Measurements from ENCODE around the gene SELE.

GRCh38 chr1:169690489-169690888 lies 43.4 kb downstream of the SELE start:
- no peak for TF ChIP-seq EZH2 (IDR thresholded peaks at IDR 0.05; ENCODE audit: insufficient read depth, poor library complexity, severe bottlenecking)
- no peak for TF ChIP-seq EZH2phosphoT487 (IDR thresholded peaks at IDR 0.05; ENCODE audit: insufficient read depth, low read depth)
